Fibroblast of skin of left quadriceps (primary cell): ENCODE results near the gene MED26.
A peak's percentile ranks its signal among the peaks of the same experiment; 100 is the strongest.

Experiments
- DNase-seq, 2 experiments: peaks; one replicate each; pipeline ENCODE4 v3.0.0-alpha.2; 2013; ENCODE audit warnings: low read depth in 2 of 2

Gene MED26

DNA sequence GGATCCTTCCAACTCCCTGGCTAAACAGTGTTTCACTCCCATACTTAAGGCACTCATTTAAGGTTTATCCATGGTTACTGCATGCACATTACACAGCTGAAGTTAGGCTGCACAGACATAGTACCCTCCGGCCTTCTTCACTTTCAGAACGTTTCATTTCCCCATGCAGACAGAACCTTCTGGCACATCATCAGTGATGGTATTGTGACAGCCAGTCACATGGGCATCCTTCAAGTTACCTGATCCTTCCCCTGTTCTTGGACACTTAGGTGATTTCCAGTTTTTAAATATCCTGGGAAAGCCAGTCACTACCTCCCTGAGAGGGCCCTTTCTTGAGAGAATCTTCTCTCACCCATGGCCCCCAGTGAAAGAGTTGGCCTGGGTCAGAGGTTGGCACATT, 22.8 kb upstream of the MED26 start:
- no peak for DNase-seq

DNA sequence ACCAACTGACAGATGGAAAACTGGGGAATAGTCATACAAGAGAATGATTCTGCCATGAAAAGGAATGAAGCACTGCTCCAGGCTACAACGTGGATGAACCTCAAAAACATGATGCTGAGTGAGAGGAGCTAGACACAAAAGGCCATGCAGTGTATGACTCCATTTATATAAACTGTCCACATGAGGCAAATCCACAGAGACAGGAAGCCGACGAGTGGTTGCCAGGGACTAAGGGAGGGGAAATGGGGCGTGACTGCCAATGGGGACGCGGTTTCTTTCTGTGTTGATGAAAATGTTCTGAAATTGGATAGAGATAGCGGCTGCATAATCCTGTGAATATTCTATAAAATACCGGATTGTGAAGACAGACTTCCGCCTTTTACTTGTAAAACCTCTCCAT, 21.7 kb upstream of the MED26 start:
- no peak for DNase-seq

DNA sequence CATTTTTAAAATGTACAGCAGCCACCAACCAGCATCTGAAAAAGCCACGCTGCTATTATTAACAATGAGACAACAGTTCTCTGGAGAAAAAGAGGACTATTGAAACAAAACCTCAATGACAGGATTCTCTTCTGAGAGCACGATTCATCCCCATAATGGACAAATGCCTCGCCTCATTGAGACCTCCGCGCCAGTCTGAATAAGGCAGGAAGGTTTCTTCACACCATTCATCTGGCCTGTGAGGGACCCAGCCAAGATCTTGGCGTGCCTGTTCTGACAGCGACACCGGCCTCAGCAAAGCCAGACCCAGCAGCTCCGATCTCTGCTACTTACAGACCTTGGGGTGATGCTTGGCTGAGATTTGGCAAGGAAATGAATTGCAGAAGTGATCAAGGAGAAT, 17.1 kb upstream of the MED26 start:
- DNase-seq, result no peak

DNA sequence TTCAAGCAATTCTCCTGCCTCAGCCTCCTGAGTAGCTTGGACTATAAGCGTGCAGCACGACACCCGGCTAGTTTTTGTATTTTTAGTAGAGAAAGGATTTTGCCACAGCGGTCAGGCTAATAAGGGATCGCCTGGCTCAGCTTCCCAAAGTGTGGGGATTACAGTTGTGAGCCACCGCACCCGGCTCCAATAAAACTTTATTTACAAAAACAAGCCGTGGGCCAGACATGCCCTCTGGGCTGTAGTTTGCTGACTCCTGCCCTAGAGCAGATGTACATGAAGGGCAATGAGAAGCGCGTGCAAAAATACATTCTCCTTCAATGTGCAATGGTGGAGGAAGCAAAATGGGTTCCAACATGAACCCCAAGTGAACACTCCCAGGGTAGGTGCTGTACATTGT, 13.7 kb upstream of the MED26 start:
- DNase-seq, result no peak

DNA sequence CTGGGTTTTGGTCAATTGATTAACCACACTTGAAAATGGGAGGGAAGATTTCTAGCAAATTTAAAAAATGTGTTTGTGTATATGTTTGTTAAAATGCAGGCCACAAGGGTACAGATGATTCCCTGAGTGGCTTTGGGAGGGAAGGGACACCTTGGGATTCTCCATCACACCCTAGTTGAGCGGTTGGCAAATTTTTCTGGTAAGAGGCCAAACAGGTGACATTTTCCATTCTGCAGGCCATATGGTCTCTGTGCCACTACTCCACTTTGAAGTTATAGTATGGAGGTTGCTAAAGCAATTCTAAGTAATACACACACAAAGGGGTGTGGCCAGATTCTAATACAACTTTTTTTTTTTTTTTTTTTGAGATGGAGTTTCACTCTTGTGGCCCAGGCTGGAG, 12.9 kb upstream of the MED26 start:
- no peak for DNase-seq

DNA sequence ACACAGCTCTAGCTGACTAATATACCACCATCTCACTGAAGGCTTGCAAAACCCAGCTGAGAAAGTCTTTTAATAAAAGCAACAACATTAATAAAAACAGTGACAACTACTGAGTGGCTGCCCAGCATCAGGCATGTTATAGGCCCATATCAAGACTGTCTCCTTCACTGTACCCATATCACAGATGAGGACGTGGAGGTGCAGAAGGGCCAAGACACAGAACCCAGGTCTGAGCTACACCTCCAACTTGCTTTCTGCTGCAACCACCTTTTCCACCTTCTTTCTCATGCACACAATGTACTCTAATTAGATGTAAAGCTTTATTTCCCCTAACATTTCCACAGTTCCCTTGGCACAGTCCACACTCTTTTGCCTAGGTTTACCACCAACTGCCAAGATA, 10.7 kb upstream of the MED26 start:
- no peak for DNase-seq

DNA sequence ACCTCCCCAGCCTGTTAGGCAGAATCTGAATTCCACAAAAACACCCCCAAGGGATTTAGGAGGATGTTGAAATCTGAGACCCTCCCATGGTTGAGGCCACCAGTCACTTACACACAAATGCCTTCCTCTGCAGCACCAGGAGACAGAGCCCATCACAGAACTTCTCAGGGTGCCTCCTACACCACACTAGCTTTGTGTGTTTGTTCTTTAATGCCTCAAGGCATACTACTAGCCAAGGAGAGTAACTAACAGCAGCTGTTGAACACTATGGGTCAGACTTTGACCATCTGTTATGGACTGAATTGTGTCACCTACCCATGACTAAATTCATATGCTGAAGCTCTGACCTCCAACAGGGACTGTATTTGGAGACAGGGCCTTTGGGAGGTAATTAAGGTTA, 9.5 kb upstream of the MED26 start:
- DNase-seq, result no peak

DNA sequence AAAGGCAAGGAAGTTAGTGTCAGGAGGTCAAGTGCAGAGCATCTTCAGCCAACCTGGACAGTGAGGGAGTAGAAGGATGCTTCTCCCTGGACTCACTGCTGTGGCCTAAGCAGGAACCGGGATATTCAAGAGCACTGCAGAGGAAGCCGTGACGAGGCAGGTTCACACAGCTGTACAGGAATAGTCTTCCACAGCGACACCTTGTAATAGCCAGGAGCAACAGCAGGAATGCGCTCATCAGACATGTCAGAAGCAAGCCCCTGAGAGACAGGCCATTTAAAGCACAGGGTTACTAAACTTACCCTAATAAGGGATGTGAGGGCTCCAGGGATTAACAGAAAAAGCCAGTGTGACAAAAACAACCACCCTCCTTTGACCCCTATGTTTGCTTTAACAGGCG, 3.5 kb upstream of the MED26 start:
- no peak for DNase-seq

DNA sequence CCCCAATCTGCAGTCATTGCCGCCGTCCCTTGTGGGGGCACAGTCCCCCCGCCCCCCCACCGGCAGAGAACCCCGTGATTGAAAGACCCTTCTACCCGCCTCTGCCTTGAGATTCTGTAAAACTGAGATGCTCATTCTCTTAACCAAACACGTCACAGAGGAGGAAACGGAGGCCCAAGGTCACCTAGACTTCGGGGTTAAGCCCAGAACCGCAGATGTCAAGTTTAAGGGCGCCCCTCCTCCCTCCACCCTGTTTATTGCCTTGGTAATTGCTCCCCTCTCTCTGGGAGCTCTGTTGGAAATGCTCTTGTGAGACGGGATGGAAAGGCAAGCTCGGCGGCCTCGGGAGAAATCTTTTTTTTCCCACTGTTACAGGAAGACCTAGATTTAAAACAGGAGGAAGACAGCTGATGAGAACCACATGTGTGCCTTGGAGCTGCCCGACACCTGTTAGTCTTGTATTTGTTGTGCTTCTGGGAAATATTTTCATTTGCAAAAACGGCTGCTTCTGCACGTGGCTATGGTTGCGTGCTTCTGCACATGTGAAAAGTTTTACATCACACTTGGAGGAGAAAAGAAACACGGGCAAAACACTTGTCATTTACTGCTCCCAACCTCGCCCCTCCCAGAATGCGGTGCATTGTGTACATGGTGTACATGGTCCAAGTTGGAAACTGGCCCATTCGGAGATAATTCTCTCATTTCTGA, 1.1 kb upstream of the MED26 start:
- DNase-seq, result peak; percentile 44 to 52

DNA sequence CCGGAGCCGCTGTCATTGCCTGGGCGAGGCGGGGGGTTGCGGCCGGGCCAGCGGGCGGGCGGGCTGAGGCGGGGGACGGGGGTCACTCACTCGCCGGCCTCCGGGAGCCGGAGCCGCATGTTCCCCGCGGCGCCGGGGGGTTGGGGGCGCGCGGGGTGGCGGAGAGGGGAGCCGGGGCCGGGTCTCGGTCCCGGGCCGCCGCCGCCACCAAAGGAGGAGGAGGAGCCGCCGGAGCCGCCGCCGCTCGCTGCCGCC, 149 bp downstream of the MED26 start:
- no peak for DNase-seq

DNA sequence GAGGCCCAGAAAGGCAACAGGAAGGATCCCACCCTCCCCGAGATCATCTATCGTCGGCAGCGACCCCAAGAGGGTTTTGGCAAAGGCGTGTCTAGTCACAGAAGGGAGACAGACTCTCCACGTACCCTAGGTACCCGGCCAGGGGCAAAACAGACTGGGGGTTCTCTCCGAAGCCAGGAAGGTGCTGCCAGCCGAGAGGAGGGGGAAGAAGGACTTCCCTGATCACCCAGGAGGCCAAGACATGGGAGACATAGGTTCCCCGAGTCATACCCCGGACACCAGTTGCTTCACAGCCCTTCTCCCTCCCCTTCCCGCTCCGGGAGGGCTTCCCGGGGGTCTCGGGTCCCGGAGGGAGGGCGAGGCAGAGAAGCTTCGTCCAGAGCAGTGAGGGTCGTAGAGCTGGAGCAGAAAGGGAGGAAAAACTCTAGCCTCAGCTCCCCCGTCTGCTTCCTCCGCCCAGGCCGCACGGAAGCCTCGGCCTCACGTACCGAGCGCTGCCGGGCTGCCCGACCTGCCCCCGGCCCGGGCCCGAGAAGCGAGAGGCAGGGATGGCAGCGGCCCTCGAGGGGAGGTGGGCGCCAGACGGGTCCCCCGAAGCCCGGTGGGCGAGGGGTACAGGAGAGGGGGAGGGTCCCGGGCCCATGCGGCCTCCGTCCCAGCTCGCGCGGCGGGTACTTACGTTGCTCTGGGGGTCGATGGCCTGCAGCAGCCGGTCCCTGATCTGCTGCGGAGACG, 644 bp downstream of the MED26 start:
- no peak for DNase-seq

DNA sequence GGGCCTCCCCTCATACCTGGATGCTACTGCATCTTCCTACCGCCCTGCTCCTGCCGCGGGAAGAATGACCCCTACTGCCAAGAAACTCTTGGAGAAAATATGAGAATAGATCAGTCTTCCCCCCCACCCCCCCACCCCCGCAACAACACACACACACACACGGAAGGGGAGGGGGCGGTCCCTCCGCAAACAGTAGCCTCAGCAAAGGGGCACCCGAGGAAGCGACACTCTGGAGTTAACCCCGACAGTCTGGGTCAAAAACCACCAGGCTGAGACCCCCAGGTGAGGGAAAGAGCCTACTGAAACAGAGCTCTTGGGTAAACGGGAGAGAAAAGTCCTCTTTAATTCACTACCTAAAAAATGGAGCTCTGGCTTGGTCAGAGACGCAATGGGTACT, 1.2 kb downstream of the MED26 start:
- DNase-seq, result no peak

DNA sequence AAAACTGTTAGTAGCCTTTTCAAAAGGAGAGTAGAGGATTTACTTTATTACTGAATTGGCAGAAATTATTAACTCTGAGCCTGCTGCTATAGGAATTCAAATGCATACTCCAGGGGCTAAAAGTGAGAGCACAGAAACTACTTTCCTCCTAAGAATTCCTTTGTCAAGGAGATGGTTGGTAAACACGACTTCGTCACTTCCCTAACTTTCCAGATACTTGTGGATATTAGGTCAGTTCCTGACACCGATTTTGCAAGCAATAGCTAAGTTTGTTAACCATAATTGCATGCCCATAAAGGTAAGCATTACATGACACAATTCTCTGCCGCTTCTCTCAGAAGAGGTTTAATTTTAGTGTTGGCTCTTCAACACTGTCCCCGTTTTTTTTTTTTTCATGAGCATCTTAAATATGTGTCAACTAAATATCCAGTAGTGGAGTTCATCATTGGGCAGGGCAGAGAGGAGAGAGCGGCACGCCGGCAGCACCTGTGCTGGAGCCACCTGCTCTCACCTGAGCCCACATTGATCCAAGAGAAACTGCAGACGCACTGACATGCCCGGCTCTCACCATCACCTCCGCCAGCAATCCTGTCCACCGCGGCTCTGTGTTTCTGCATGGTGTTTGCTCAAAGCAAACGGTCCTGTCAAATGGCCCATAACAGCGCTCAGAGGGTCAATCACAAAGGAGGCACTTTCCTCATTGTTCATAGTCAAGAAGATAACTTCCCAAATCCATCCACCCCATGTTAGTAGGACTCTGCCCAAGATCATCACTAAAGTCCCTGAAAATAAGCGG, 2.6 kb downstream of the MED26 start:
- DNase-seq, result no peak

DNA sequence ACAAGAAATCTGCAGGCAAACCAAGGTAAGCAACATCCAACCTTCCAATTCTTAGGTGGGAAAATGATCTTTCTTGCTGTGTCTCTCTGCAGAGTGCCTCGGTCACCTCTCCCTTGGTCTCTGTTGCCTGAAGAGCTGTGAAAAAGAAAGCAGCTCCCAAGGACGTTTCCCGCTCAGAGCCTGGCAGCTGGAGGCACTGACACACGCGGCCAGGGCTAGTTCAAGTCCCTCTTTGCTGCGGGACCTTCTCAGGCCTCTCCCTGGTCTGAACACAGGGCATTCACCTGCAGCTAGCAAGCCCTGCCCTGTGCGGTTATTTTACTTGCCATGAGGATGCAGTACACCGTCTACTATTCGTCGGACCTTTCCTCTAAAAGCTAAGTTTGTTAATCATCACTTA, 3.8 kb downstream of the MED26 start:
- no peak for DNase-seq

DNA sequence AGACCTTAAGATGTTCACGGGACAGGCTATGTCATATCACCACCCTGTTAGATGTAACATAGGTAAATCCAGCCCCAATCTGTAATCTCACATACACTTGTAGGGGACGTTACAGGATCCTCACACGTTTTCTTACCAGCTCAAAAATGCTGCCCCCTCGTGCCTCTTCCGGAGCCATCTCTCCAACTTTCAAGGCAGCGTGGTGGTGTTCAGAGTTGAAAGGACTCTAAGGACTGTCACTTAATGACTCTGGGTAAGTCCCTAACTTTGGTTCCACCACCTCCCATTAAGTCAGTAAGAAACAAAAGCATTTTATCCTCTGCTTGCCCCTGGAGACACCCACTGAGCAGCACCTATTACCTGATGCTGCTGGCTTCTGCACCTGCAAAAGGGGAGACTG, 4.4 kb downstream of the MED26 start:
- DNase-seq, result no peak

DNA sequence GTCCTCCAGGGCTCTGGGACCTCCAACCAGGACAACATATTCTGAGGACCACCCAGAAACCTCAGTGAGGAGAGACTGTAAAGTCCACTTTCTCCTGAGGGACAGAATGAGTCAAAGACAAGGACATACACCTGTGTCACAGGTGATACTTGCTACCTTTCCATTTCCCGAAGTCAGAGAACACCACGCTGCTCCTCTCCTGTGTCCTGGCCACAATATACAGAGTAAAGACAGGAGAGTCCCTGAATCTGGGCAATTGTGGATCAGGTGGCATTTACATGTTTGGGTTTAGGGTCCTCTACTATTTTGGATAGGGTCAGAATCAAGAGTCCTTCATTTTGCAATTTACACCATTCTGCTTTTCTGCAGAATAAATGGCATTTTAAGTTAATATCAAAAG, 4.9 kb downstream of the MED26 start:
- DNase-seq, result no peak

DNA sequence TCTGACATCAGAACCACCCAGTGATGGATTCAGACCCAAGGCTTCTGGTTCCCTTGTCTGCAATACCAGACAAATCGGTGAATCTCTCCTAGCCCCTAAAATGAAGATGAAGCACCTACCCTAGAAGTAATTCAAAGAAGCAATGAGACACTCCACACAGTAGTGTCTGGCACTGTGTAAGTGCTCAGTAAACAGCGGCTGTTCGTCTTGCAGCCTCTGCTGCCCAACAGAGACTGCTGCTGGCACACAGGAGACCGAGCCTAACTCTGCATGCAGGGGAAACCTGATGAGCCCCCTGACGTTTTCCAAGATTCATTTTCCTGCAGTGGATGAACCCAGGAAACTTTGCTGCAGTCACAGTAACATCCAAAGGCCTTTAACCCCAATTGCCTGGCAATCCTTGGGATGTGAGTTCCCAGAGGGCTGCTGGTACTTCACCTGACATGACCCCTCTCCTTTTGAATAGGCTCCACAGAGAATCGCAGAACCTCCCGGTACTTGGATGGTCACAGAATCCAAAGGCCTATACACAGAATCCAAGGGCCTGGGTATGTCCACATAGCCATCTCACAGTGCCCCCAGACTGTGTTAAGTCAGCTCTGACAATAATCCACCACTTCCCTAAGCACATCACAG, 6.7 kb downstream of the MED26 start:
- no peak for DNase-seq

DNA sequence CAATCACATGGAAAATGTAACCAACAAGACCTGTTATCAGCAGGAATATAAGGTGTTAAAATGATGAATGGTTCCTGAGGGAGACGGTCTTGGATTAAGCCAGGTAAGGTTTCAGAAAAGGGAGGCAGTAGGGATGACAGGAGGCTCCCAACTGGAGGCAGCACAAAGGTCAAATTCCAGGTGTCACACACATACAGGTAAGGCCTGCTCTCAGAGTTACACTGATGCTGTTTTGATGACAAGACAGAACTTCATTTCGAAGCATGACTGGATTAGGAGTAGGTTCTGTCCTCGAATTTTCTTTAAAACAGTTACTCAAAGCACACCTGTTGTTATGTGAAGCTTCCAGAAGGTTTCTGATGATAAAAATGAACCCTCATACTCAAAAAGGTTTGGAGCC, 7.4 kb downstream of the MED26 start:
- DNase-seq, result no peak

DNA sequence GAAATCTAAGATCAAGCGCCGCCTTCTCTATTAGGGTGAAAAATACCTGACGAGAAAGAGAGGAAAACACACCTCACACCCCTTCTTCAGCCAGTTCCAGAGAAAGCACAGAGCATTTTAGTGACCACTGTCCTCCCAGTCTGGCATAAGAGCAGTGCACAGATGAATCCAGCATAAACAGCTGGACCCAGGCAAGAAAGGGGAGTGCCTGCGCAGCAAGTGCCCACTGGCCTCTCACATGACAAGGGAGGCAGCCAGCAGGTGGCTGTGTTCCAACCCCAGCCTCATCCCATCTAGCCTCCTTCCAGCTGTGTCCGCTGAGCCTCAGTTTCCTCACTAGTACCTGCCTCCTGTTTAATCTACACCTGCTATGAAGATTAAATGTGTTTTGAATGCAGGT, 8.0 kb downstream of the MED26 start:
- no peak for DNase-seq

DNA sequence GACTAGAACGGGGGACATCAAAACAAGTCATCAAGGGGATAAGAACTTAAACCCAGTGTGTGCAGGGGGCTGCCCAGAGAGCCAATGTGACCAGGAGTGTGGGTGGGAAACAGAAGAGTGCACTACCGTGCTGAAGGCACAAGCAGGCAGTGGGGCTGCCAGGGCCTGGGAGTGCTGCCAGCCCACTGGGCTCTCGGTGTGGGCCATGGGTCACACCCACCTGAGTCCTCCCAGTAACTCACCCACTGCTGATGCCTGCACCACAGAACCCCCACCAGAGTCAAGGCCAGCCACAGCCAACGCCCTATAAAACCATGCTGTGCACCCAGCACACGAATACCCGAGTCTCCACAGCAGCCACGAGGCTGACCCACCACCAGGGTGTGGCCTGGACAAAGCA, 8.5 kb downstream of the MED26 start:
- no peak for DNase-seq

DNA sequence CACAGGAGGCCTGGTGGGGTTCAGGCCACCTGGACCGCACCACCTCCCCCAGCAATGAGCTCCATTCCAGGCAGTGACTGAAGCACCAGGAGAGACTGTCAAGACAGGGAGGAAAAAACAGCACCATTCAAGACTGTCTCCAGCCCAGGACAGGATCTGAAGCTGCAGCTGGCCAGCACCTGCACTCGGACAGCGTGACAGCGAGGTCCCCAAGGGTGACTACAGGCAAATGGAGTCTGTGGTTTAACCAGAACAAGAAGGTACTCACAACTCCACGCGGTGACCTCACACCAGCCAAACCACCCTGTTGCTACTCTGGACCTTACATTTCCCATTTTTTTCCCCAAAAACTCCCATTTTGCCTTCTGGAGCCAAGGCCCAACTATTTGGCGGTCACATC, 9.8 kb downstream of the MED26 start:
- no peak for DNase-seq

DNA sequence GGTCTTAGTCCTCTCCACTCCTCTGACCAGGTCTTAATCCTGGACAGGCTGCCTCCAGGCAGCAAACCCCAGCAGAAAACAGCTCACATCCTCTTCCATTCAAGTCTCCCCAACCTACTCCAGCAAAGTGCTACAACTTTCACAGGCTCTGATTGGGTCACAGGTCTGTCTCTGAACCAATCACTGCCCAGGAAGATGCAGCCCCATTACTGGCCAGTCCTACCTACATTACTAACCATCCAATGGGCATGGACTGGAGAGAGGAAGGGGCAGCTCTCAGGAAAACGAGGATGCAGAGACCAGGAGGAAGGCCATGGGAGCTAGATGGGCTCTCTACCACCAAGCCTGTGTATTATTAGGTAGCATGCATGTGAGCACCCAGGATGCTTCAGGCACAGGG, 12.2 kb downstream of the MED26 start:
- DNase-seq, result no peak

DNA sequence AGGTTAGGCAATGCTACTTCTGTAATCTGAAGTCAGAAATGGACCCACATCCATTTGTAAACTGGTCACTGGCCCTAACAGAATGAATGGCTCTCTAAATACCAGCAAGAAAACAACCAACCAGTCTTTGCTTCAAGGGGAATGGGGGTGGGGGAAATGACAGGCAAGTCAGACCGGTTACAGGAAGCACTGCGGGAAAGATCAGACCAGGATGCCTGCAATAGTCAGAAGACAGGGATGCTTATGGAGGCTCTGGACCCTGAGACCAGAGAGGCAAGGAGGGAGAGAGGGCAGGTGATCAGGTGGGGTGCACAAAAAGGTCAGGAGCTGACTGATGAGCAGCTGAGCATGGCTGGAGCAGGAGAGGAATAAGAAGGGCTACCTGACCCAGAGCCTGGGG, 13.1 kb downstream of the MED26 start:
- no peak for DNase-seq
